ENCODE data around the gene CDKN1C.

- no peak for TF ChIP-seq CTCF (IDR thresholded peaks at IDR 0.05)
- TF ChIP-seq POLR2A (IDR thresholded peaks at IDR 0.05; ENCODE audit: low read depth): no peak
- TF ChIP-seq POLR2AphosphoS5 (IDR thresholded peaks at IDR 0.05): peak; percentile 26 to 40
- TF ChIP-seq EP300 (IDR thresholded peaks at IDR 0.05): no peak
Observed at GRCh38 chr11:2933375-2934020, 47.9 kb upstream of the CDKN1C start.
